ENCODE data around the gene OLFM4. TPM values are rescaled to one million over a fixed set of nuclear protein-coding genes. Genes with fewer than 3 reads are reported as not detected.
A peak's percentile ranks its signal among the peaks of the same experiment; 100 is the strongest.

OLFM4 gene
- polyA plus RNA-seq, 1 experiment: 4.5 TPM

DNA sequence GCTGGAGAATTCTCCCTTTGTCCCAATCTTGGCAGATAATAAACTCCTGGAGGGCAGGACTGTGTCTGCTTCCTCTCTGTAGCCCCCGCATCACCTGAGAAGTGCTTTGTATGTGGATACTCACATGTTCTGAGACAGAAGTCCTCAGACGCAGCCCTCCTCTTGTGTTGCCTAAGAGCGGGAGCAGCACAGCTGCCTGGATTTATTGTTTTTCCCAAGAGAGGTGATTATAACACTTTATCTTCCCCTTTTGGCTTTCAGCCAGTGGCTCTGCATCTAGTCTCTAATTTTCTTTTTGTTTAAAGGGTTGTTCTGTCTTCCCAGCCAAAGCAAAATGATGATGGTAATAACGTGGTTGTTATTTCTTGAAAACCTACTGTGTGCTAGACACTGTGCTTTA, 36.1 kb downstream of the OLFM4 start:
- ChIA-PET POLR2A (no interaction called here), CTCF (no interaction called here)
- TF ChIP-seq, protein P1, sequence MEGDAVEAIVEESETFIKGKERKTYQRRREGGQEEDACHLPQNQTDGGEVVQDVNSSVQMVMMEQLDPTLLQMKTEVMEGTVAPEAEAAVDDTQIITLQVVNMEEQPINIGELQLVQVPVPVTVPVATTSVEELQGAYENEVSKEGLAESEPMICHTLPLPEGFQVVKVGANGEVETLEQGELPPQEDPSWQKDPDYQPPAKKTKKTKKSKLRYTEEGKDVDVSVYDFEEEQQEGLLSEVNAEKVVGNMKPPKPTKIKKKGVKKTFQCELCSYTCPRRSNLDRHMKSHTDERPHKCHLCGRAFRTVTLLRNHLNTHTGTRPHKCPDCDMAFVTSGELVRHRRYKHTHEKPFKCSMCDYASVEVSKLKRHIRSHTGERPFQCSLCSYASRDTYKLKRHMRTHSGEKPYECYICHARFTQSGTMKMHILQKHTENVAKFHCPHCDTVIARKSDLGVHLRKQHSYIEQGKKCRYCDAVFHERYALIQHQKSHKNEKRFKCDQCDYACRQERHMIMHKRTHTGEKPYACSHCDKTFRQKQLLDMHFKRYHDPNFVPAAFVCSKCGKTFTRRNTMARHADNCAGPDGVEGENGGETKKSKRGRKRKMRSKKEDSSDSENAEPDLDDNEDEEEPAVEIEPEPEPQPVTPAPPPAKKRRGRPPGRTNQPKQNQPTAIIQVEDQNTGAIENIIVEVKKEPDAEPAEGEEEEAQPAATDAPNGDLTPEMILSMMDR (IDR thresholded peaks at IDR 0.05; ENCODE audit: insufficient read depth, low read depth, low read length): no peak
- Histone ChIP-seq H3K27me3 (ENCODE audit: control insufficient read depth, insufficient read depth, low read length) (no peaks in the 10 kb centered on the region), H3K36me3 (ENCODE audit: control insufficient read depth, insufficient read depth, low read length) (no peaks in the 10 kb centered on the region), H3K4me3 (ENCODE audit: low read depth, low read length) (no peak overlapping the region)
- DNase-seq (ENCODE audit: low read depth): no peak

DNA sequence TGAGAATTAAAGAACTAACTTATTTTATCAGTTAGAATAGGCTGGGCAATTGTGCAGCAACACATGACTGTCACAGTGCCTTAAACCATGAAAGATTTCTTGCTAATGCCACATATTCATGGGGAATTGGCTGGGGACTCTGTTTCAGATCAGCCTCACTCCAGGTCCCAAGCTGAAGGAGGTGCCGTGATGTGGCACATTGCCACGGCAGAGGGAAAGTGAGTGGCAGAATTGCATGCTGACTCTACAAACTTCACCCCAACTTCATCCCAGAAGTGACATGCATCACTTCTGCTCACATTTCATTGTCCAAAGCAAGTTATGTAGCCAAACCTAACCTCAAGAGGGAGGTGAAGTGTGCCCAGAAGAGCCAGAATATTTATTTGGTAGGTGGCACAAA, 37.8 kb downstream of the OLFM4 start:
- no peaks in the 10 kb centered on the region for H3K36me3 ChIP-seq (ENCODE audit: control insufficient read depth, insufficient read depth, low read length)
- ChIA-PET POLR2A (no interaction called here), CTCF (no interaction called here)
- no peak for DNase-seq (ENCODE audit: low read depth)
- no peak overlapping the region for H3K4me3 ChIP-seq (ENCODE audit: low read depth, low read length)
- H3K27me3 ChIP-seq (ENCODE audit: control insufficient read depth, insufficient read depth, low read length): no peaks in the 10 kb centered on the region
- TF ChIP-seq, protein P1 (IDR thresholded peaks at IDR 0.05; ENCODE audit: insufficient read depth, low read depth, low read length): no peak

DNA sequence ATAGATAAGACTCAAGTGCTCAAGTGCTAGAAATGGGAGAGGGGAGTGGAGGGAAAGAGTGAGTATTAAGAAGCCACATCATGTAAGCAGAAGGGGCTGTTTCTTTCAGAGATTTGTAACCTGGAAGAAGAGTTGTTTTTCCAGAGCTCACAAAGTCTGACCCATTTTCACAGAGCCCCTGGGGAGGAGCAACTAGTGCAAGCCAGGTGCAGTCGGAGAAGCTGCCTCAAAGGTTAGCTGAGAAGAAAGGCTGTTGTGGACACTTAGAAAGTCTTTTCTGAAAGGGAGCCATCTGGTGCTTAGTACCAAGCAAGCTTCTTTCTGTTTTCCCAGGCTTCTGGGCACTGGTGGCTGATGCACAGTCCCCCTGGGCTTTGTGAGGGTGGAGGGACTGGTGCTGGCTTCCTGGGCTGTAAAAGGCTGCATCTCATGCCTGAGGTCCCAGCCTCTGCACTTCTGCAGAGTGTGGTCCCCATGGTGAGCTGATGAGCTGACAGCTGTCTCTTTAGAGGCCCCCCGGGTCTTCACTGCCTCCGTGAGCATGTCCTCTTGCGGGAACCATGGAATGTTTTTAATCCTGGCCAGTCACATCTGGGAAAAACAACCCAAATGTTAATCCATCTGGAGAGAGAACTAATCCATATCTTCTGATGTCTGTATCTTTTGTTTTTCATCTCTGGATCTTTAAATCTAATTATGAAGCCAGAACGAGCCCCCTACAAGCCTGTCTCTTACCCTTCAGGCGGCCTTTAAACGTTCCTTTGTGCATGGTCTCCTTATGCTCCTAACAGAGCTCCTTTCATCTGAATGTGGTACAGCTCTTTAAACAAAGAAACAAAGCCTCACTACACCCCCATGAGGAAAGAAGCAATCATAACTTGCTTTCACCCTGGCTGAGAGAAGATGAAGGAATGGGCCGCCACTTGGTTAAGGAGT, 40.2 kb downstream of the OLFM4 start:
- CTCF ChIA-PET: interaction anchor here (2.1 kb wide), 1 partner anchor 83 kb away, joined by 8 read pairs; no protein-coding TSS in a partner anchor
- DNase-seq (ENCODE audit: low read depth): no peak
- POLR2A ChIA-PET: no interaction called here

DNA sequence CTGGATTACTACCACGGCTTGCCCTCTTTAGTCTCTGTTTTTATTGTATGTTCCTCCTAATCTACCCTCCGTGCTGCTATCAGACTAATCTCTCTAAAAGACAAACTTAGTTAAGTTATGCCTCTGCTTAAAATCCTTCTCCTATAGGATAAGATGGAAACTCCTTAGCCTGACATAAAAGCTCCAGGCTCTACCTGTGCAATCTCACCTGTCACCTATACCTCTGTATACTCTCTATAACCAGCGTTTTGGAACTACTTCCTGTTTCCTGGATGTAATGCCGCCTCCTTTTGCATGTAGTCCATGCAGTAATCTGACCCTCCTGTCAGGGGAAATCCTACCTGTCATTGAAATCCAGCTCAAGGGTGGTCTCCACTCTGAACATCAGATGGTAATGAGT, 41.2 kb downstream of the OLFM4 start:
- no peak for DNase-seq (ENCODE audit: low read depth)
- CTCF ChIA-PET: interaction anchor here (2.1 kb wide), 1 partner anchor 82 kb away, joined by 8 read pairs; no protein-coding TSS in a partner anchor
- TF ChIP-seq, protein P1 (IDR thresholded peaks at IDR 0.05; ENCODE audit: insufficient read depth, low read depth, low read length): no peak
- H3K27me3 ChIP-seq (ENCODE audit: control insufficient read depth, insufficient read depth, low read length): no peaks in the 10 kb centered on the region
- POLR2A ChIA-PET: no interaction called here
- no peak overlapping the region for H3K4me3 ChIP-seq (ENCODE audit: low read depth, low read length)
- H3K36me3 ChIP-seq (ENCODE audit: control insufficient read depth, insufficient read depth, low read length): no peaks in the 10 kb centered on the region

More for the DNA sequence above, 40.2 kb downstream of the OLFM4 start:
- Histone ChIP-seq H3K4me3 (ENCODE audit: low read depth, low read length) (no peak overlapping the region), H3K27me3 (ENCODE audit: control insufficient read depth, insufficient read depth, low read length) (no peaks in the 10 kb centered on the region), H3K36me3 (ENCODE audit: control insufficient read depth, insufficient read depth, low read length) (no peaks in the 10 kb centered on the region)
- TF ChIP-seq, protein P1 (IDR thresholded peaks at IDR 0.05; ENCODE audit: insufficient read depth, low read depth, low read length): 0 out of 2 replicates have a peak, but pooled peaks have one; percentile 9

DNA sequence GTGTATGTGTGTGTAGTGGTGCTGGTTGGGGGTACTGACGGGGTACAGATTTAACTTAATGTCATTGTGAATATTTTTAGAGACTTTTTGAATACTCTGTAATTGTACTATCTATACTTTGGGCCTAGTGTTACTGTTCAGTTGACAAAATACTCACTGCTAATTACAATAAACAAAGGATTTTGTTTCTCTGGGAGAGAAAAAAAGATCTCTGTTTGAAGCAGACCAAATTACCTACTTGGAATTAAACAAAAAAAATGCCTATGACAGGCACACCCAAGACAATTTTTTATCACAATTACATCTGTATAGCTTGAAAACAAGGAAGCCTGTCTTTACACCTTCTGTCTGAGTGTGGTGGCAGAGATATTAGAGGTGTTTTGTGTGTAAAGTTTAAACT, 45.1 kb downstream of the OLFM4 start:
- TF ChIP-seq, protein P1 (IDR thresholded peaks at IDR 0.05; ENCODE audit: insufficient read depth, low read depth, low read length): no peak
- DNase-seq (ENCODE audit: low read depth): no peak
- ChIA-PET CTCF (no interaction called here), POLR2A (interaction anchor here (0.5 to 0.6 kb wide), 2 partner anchors 10 to 27 kb away, joined by 3 to 13 read pairs; no protein-coding TSS in a partner anchor)
- Histone ChIP-seq H3K36me3 (ENCODE audit: control insufficient read depth, insufficient read depth, low read length) (no peaks in the 10 kb centered on the region), H3K4me3 (ENCODE audit: low read depth, low read length) (no peak overlapping the region), H3K27me3 (ENCODE audit: control insufficient read depth, insufficient read depth, low read length) (no peaks in the 10 kb centered on the region)
